ENCODE results near the gene BTG4.
A peak's percentile ranks its signal among the peaks of the same experiment; 100 is the strongest.

BTG4 gene

GRCh38 chr11:111535281-111535680 is 23.1 kb upstream of the BTG4 start:
- no peak for DNase-seq

- DNase-seq, result no peak
Measured at GRCh38 chr11:111532365-111532709, 20.2 kb upstream of the BTG4 start.

GRCh38 chr11:111531687-111532364 is 19.6 kb upstream of the BTG4 start:
- DNase-seq, result peak; percentile 23

DNA sequence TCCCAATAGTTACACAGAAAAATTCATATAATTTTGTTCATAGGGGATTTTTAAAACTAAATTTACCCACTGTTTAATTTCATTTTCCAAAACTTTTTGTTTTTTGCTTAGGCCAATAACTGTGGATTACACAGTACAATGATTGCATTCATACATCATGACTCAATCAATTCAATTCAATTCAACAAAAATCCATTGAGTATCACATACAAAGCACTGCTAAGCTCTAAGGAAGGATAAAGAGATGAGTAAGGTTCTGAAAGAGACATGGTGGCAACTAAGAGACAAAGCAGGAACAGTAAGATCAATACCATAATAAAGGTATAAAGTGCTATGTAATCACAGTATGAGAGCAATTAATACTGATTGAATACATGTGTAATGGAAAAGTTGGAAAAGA is 18.9 kb upstream of the BTG4 start:
- no peak for DNase-seq

- no peak for DNase-seq
Measured at GRCh38 chr11:111530091-111530490, 17.9 kb upstream of the BTG4 start.

- DNase-seq, result peak; percentile 55
Measured at GRCh38 chr11:111528557-111528956, 16.4 kb upstream of the BTG4 start.

GRCh38 chr11:111527279-111527678 is 15.1 kb upstream of the BTG4 start:
- DNase-seq, result no peak

GRCh38 chr11:111526501-111526900 is 14.3 kb upstream of the BTG4 start:
- peak; percentile 9 for DNase-seq

- DNase-seq, result no peak
Measured at GRCh38 chr11:111525456-111525855, 13.3 kb upstream of the BTG4 start.

DNA sequence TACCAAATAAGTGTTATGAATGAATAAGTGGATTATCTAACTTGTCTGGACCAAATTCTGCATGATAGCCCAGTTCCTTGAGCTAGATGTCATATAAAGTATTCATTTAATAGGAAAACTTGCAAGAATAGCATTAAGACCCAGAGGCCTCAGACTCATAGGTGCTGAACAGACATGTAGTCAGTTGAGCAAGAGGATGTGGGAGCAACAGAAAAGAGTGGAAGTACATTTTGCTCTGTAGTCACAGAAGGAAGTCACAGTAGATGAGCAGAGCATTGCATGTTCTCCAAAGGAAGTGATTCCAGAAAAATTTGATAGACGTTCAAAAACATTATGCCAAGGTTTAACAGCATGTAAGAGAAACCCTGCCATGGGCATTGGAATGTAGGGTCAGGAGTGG is 11.9 kb upstream of the BTG4 start:
- DNase-seq, result no peak

GRCh38 chr11:111523343-111523742 is 11.2 kb upstream of the BTG4 start:
- no peak for DNase-seq

GRCh38 chr11:111522426-111522825 is 10.2 kb upstream of the BTG4 start:
- no peak for DNase-seq

GRCh38 chr11:111521135-111521534 is 8.9 kb upstream of the BTG4 start:
- DNase-seq, result no peak

- no peak for DNase-seq
Measured at GRCh38 chr11:111520560-111520959, 8.4 kb upstream of the BTG4 start.

DNA sequence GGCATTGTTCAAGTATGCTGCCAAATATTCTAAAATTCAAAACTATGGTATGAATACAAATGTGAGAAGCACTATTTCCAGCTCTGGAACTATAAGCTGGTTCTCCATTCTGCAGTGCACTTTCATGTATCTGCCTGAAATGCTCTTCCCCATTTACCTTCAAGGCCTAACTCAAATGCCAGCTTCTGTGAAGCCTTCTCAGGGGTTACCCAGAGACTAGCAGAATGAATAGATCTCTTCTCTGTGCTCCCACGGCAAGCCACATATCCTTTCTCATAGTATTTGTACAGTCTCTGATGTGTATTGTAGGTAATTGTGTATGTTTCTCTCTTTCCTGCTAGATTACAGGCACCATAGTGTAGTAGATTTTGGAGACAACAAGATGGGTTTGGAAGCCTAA is 6.5 kb upstream of the BTG4 start:
- no peak for DNase-seq

DNA sequence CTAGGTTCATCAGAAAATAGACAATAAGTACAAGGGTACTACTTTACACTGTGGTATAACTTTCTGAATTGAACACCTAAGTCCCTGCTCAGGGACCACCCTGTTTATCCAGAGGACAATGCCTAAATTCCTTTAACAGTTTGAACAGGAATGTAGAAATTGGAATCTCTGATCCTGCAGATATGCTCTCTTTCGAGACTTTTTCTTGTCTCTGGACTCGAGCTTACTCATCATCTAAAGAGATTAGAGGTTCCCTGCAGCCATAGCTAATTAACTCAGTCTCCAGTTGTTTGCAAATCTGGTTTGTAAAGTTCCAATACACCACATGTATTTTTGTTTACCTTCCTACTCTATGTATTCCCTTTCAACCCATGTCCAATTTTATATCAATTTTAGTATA is 3.4 kb upstream of the BTG4 start:
- no peak for DNase-seq

- no peak for DNase-seq
Measured at GRCh38 chr11:111514216-111515031, 2.2 kb upstream of the BTG4 start, which contains the start of gene HOATZ. HOATZ (plus strand) TSS chr11:111514778; CDS start chr11:111514785, 7 bp downstream.

DNA sequence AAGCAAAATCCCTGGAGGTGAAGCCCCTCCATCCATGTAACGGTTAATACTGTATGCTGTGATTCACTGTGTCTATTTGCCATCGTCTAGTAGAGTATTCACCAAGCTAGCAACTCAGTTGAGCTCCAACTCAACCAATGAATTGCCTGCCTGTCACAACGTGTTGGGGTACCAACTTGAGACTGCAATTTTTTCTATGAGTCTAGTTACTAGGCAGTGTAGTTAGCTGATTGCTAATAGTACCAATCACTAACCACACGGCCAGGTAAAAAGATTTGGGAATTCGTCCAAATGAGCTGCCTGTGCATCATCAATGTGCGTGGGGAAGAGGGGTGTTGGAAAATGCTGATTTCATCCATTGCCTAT is 1.0 kb upstream of the BTG4 start:
- no peak for DNase-seq

- no peak for DNase-seq
Measured at GRCh38 chr11:111510311-111510710, 1.9 kb downstream of the BTG4 start.

DNA sequence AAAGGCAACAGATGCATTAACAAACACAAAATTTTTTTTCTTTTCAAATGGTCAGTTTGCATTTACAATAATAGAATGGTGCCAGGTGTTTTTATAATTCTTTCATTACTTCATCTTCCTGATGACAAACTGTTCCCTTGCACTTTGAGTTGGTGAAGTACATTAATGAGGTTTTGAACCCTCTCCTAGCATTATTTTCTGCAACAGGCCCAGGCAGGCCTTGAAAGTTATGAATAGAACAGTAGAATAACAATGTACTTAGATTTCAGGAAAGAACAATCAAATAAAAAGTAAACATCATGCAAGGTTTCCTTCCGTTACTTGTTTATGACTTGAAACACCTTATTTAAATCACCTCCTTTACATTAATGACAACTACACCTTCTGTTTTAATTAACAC is 9.6 kb downstream of the BTG4 start:
- no peak for DNase-seq

DNA sequence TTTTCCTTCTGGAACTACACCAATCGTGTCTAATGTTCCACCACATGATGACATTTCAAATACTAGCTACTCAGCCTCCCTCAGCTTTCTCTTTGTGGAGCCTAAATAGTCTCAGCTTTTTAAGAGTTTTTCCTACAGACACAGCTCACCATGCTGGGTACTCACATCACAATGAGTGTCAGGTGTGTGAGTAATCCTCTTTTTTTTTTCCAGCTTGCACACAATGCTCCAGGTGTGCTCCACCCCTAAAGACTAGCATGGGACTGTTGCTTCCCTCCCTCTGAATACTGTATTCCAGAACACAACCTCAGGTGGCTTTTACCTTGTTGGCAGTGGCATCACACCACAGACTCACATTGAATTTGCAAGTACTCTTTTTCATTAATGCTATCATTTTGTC is 11.7 kb downstream of the BTG4 start:
- no peak for DNase-seq

- no peak for DNase-seq
Measured at GRCh38 chr11:111499483-111499882, 12.7 kb downstream of the BTG4 start.

DNA sequence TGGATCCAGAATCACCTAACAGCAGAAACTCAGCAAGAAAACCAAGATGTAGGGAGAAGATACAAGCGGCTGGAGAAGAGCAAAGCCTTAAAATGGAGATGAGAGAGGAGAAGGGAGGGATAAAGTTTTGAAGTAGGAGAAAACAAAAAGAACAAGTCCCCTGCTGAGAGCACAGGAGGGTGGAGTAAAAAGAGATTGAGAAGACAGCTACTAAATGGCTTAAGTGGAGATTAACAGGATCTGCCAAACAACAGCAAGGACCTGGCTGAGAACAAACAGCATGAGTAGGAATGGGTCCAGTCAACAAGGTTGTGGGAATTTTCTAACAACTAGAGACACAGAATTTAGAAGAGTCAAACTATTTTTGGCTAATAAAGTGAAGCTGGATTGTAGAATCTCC is 18.1 kb downstream of the BTG4 start:
- no peak for DNase-seq

DNA sequence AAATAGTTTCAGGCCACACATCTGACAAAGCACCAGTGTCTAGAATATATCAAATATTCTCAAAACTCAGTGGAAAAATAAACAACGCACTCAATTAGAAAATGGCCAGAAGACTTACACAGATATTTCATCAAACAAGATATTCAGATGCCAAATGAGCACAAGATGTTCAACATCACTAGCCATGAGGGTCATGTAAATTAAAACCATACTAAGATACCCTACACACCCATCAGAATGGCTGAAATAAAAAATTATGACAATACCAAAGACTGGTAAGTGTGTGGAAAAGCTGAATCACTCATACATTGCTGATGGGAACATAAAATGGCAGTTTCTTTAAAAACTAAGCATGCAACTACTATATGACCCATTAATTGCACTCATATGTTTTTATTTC is 21.7 kb downstream of the BTG4 start:
- no peak for DNase-seq

GRCh38 chr11:111483431-111483830 is 28.8 kb downstream of the BTG4 start:
- no peak for DNase-seq
